ENCODE data around the gene MAOA.

DNA sequence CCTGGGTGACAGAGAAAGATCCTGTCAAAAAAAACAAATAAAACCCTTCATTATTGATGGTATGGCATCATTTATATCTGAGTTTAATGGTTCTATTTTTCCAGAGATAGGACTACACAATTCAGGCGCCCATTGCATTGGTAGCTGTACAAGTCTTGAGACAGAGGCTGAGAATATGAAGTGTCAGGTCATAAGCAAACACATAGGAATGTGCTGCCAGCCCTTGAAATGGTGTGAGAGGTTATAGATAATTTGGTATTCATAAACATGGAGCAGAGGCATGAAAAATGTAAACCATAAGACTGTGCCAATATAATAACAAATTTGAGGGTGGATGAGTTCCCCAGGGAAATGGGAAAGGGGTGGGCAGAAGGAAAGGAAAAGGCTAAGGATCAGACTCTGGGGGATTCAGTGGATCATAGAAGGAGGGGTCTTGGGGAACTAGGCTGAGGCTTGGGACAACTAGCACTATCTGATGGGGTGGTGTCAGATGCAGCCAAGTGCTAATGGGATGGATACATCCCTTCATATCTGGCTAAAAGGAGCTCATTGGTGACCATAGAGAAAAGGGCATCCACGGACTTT is 50.8 kb downstream of the MAOA start:
- TF ChIP-seq POLR2A (IDR thresholded peaks at IDR 0.05; ENCODE audit: low read depth, low read length) (no peak), POLR2AphosphoS5 (IDR thresholded peaks at IDR 0.05; ENCODE audit: low read depth, low read length) (no peak), TAF1 (IDR thresholded peaks at IDR 0.05; ENCODE audit: low read depth, low read length) (no peak), SPI1 (IDR thresholded peaks at IDR 0.05; ENCODE audit: low read depth, low read length) (no peak), PAX5 (IDR thresholded peaks at IDR 0.05; ENCODE audit: insufficient read depth, low read length, severe bottlenecking) (no peak)
